ENCODE results near the gene EEA1. TPM values are rescaled to one million over a fixed set of nuclear protein-coding genes. Genes with fewer than 3 reads are reported as not detected.
A peak's percentile ranks its signal among the peaks of the same experiment; 100 is the strongest.

The EEA1 gene
- total RNA-seq, 1 donor from 2014 or later: 34.4 TPM

- ATAC-seq (no peak), DNase-seq (no peak)
- H3K4me3 ChIP-seq: no peak overlapping the region
- no peak for TF ChIP-seq CTCF (IDR thresholded peaks at IDR 0.05)
- no peak overlapping the region for H3K27ac ChIP-seq
- no peaks in the 10 kb centered on the region for H3K9me3 ChIP-seq
- no peaks in the 10 kb centered on the region for H3K27me3 ChIP-seq
- peaks cover 20% of the 10 kb centered on the region for H3K4me1 ChIP-seq
- no peaks in the 10 kb centered on the region for H3K36me3 ChIP-seq
- intact Hi-C loops (cut with DNase I): no loop called here
These were observed 31.3 kb downstream of the EEA1 start for GRCh38 chr12:92897844-92898243.

- Histone ChIP-seq H3K4me3 (no peak overlapping the region), H3K9me3 (no peaks in the 10 kb centered on the region), H3K27ac (no peak overlapping the region), H3K27me3 (no peaks in the 10 kb centered on the region), H3K4me1 (peaks cover 3% of the 10 kb centered on the region), H3K36me3 (peaks cover 8% of the 10 kb centered on the region)
- no peak for TF ChIP-seq CTCF (IDR thresholded peaks at IDR 0.05)
- DNase-seq (no peak), ATAC-seq (no peak)
- intact Hi-C loops (cut with DNase I): no loop called here
These were observed 38.4 kb downstream of the EEA1 start for GRCh38 chr12:92890601-92891106.

- Histone ChIP-seq H3K9me3 (no peaks in the 10 kb centered on the region), H3K27ac (no peak overlapping the region), H3K4me3 (no peak overlapping the region), H3K4me1 (peaks cover 3% of the 10 kb centered on the region), H3K27me3 (no peaks in the 10 kb centered on the region), H3K36me3 (peaks cover 25% of the 10 kb centered on the region)
- peak; percentile 54 for ATAC-seq
- TF ChIP-seq CTCF (IDR thresholded peaks at IDR 0.05): no peak
- intact Hi-C loops (cut with DNase I): no loop called here
- no peak for DNase-seq
These were observed 43.0 kb downstream of the EEA1 start for GRCh38 chr12:92886131-92886530.

GRCh38 chr12:92879698-92880322 is 49.3 kb downstream of the EEA1 start:
- peak; percentile 28 for ATAC-seq
- Histone ChIP-seq H3K36me3 (peaks cover 16% of the 10 kb centered on the region), H3K4me3 (no peak overlapping the region), H3K27ac (no peak overlapping the region), H3K9me3 (no peaks in the 10 kb centered on the region), H3K27me3 (no peaks in the 10 kb centered on the region), H3K4me1 (no peaks in the 10 kb centered on the region)
- no peak for TF ChIP-seq CTCF (IDR thresholded peaks at IDR 0.05)
- DNase-seq: no peak
- intact Hi-C loops (cut with DNase I): no loop called here

GRCh38 chr12:92877904-92878303 is 51.2 kb downstream of the EEA1 start:
- peaks cover 5% of the 10 kb centered on the region for H3K36me3 ChIP-seq
- intact Hi-C loops (cut with DNase I): no loop called here
- H3K27ac ChIP-seq: no peak overlapping the region
- TF ChIP-seq CTCF (IDR thresholded peaks at IDR 0.05): no peak
- DNase-seq (no peak), ATAC-seq (no peak)
- no peaks in the 10 kb centered on the region for H3K27me3 ChIP-seq
- no peak overlapping the region for H3K4me3 ChIP-seq
- H3K9me3 ChIP-seq: no peaks in the 10 kb centered on the region
- H3K4me1 ChIP-seq: no peaks in the 10 kb centered on the region

GRCh38 chr12:92876496-92876895 is 52.6 kb downstream of the EEA1 start:
- Histone ChIP-seq H3K4me3 (no peak overlapping the region), H3K27ac (no peak overlapping the region), H3K4me1 (no peaks in the 10 kb centered on the region), H3K9me3 (no peaks in the 10 kb centered on the region), H3K27me3 (no peaks in the 10 kb centered on the region), H3K36me3 (peaks cover 5% of the 10 kb centered on the region)
- intact Hi-C loops (cut with DNase I): no loop called here
- ATAC-seq (no peak), DNase-seq (no peak)
- TF ChIP-seq CTCF (IDR thresholded peaks at IDR 0.05): no peak

Data from upper lobe of right lung (tissue), 1 donor.